Ishikawa (cell line): Measurements from ENCODE around the gene CASP6.

Experiments
- CREB1 ChIP-seq: IDR thresholded peaks from 2 replicates; pipeline ENCODE4 v1.6.1; 2012; ENCODE audit warnings: low read depth
- NFIC ChIP-seq: IDR thresholded peaks from 2 replicates; pipeline ENCODE4 v1.6.1; 2012
- REST ChIP-seq: IDR thresholded peaks from 2 replicates; pipeline ENCODE4 v1.6.1; 2012; ENCODE audit warnings: low read depth, mild to moderate bottlenecking
- TAF1 ChIP-seq: IDR thresholded peaks from 2 replicates; pipeline ENCODE4 v1.6.1; 2012; ENCODE audit warnings: low read depth, mild to moderate bottlenecking
- TCF12 ChIP-seq: IDR thresholded peaks from 2 replicates; pipeline ENCODE4 v1.6.1; 2012; ENCODE audit warnings: low read depth

DNA sequence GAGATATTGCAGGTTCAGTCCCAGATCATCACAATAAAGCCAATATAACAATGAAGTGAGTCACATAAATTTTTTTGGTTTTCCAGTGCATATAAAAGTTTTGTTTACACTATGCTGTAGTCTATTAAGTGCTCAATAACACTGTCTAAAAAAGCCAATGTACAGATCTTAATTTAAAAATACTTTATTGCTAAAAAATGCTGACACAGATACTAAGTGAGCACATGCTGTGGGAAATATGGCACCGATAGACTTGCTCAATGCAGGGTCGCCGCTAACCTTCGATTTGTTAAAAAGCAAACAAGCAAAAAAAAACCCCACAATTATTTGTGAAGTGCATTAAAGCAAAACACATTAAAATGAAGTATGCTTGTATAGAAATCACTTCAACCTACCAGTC is 16.4 kb upstream of the CASP6 start:
- TF ChIP-seq TAF1 (no peak), CREB1 (no peak), NFIC (no peak), REST (no peak), TCF12 (no peak)
